SK-N-SH treated with all-trans-retinoic acid at 6 μM for 48 hours (cell line): Measurements from ENCODE around the gene HCK.

ENCODE experiments used
- ATAC-seq: fragments of 200-7000 bp; cut with Tn5 transposase; 3 replicates; pipeline ENCODE4 v1.9.1; 2020; ENCODE audit warnings: mild to moderate bottlenecking, moderate library complexity
- ARNTL ChIP-seq: fragments of 450-650 bp; formaldehyde crosslinking; IDR thresholded peaks from 2 replicates; pipeline ENCODE4 v1.5.0; 2020; ENCODE audit warnings: low read depth, mild to moderate bottlenecking, moderate library complexity, borderline replicate concordance
- BACH2 ChIP-seq: fragments of 250-450 bp; sonication (Bioruptor Pico); IDR thresholded peaks from 2 replicates; pipeline ENCODE4 v1.9.0; 2021; ENCODE audit warnings: mild to moderate bottlenecking, borderline replicate concordance
- CREB5 ChIP-seq: fragments of 250-450 bp; sonication (Bioruptor Pico); IDR thresholded peaks from 2 replicates; pipeline ENCODE4 v1.5.1; 2020; ENCODE audit warnings: low read depth, mild to moderate bottlenecking, moderate library complexity
- CSDC2 ChIP-seq: fragments of 250-450 bp; sonication (Bioruptor Pico); IDR thresholded peaks from 2 replicates; pipeline ENCODE4 v1.5.0; 2020; ENCODE audit warnings: mild to moderate bottlenecking, moderate library complexity
- CSRNP3 ChIP-seq: fragments of 250-450 bp; sonication (Bioruptor Pico); IDR thresholded peaks from 2 replicates; pipeline ENCODE4 v1.5.1; 2021; ENCODE audit warnings: mild to moderate bottlenecking, moderate library complexity
- ESRRG ChIP-seq: fragments of 250-450 bp; sonication (Bioruptor Pico); IDR thresholded peaks from 2 replicates; pipeline ENCODE4 v1.6.1; 2021; ENCODE audit warnings: mild to moderate bottlenecking
- ISL1 ChIP-seq: fragments of 250-450 bp; sonication (Bioruptor Pico); IDR thresholded peaks from 2 replicates; pipeline ENCODE4 v2.1.2; 2022; ENCODE audit warnings: mild to moderate bottlenecking, moderate library complexity
- PATZ1 ChIP-seq: fragments of 250-450 bp; sonication (Bioruptor Pico); IDR thresholded peaks from 2 replicates; pipeline ENCODE4 v1.8.0; 2020; ENCODE audit warnings: mild to moderate bottlenecking, moderate library complexity, borderline replicate concordance
- POU6F1 ChIP-seq: fragments of 250-450 bp; sonication (Bioruptor Pico); IDR thresholded peaks from 2 replicates; pipeline ENCODE4 v1.8.0; 2021; ENCODE audit warnings: low read depth, mild to moderate bottlenecking, moderate library complexity, borderline replicate concordance
- PPARA ChIP-seq: fragments of 250-450 bp; sonication (Bioruptor Pico); IDR thresholded peaks from 2 replicates; pipeline ENCODE4 v1.5.0; 2020; ENCODE audit warnings: mild to moderate bottlenecking, borderline replicate concordance
- RARB ChIP-seq: fragments of 250-450 bp; sonication (Bioruptor Pico); IDR thresholded peaks from 2 replicates; pipeline ENCODE4 v1.8.0; 2021; ENCODE audit warnings: mild to moderate bottlenecking, moderate library complexity
- SNAI2 ChIP-seq: fragments of 250-450 bp; sonication (Bioruptor Pico); IDR thresholded peaks from 2 replicates; pipeline ENCODE4 v1.5.0; 2020; ENCODE audit warnings: mild to moderate bottlenecking, moderate library complexity
- TCF4 ChIP-seq: fragments of 250-450 bp; sonication (Bioruptor Pico); IDR thresholded peaks from 2 replicates; pipeline ENCODE4 v1.8.0; 2021; ENCODE audit warnings: mild to moderate bottlenecking, moderate library complexity, borderline replicate concordance
- TOX ChIP-seq: fragments of 250-450 bp; sonication (Bioruptor Pico); IDR thresholded peaks from 2 replicates; pipeline ENCODE4 v1.8.0; 2021; ENCODE audit warnings: mild to moderate bottlenecking, moderate library complexity, borderline replicate concordance
- TSHZ2 ChIP-seq: fragments of 250-450 bp; sonication (Bioruptor Pico); IDR thresholded peaks from 2 replicates; pipeline ENCODE4 v1.5.0; 2020; ENCODE audit warnings: mild to moderate bottlenecking, moderate library complexity
- ZC3H10 ChIP-seq: fragments of 250-450 bp; sonication (Bioruptor Pico); IDR thresholded peaks from 2 replicates; pipeline ENCODE4 v1.5.1; 2021; ENCODE audit warnings: mild to moderate bottlenecking, moderate library complexity
- ZFP30 ChIP-seq: fragments of 450-650 bp; formaldehyde crosslinking; IDR thresholded peaks from 2 replicates; pipeline ENCODE4 v1.5.0; 2022; ENCODE audit warnings: mild to moderate bottlenecking, moderate library complexity
- ZNF565 ChIP-seq: fragments of 450-650 bp; formaldehyde crosslinking; conservative IDR thresholded peaks from 2 replicates; pipeline ENCODE4 v1.5.0; 2020; ENCODE audit warnings: low read depth, mild to moderate bottlenecking, moderate library complexity
- ZNF70 ChIP-seq: fragments of 450-650 bp; formaldehyde crosslinking; IDR thresholded peaks from 2 replicates; pipeline ENCODE4 v1.5.0; 2020; ENCODE audit warnings: mild to moderate bottlenecking, moderate library complexity

The HCK gene

DNA sequence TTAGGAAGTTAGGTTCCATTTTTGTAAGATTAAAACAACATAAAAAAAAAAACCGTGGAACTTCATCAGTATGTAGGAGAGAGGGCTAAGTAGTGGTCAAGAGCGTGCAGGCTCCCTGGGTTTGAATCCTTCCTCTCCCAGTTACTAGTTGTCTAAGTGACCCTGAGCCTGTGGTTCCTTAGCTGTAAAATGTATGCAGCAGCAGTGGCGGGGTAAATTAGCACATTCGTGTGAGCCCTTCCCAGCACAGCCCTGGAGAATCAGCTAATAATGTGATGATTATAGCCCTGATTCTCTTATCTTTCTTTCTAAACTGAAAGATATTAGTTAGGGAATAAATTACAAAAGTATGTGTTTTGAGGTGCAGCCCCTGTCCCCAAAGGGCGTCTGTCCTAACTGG, 90.0 kb downstream of the HCK start:
- ATAC-seq = no peak
- TF ChIP-seq ESRRG (CRISPR knock-in tag) (no peak), ISL1 (CRISPR knock-in tag) (no peak), ZNF70 (CRISPR knock-in tag) (no peak)

DNA sequence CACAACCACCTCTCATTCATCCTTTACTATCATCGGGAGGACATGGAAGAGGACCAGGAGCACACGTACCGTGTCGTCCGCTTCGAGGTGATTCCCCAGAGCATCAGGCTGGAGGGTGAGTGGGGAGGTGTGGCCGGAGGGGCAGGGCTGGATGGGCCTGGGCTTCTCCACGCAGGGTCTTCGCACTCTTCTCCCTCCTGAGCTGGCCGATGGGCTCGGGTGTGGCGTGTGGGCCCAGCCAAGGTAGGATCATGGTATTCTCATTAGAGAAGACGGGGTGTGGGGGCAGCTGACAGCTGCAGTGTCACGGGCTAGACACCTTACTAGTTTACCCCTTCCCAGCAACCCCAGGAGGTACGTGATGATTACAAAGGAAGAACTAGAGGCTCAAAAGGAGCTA, 90.9 kb downstream of the HCK start:
- TF ChIP-seq ZNF70 (CRISPR knock-in tag) = no peak
- no peak for TF ChIP-seq BACH2
- no peak for TF ChIP-seq CSDC2 (CRISPR knock-in tag)
- no peak for TF ChIP-seq ZC3H10 (CRISPR knock-in tag)
- TF ChIP-seq TCF4 = no peak
- TF ChIP-seq ARNTL (CRISPR knock-in tag) = no peak
- no peak for TF ChIP-seq POU6F1 (CRISPR knock-in tag)
- TF ChIP-seq PPARA (CRISPR knock-in tag) = no peak
- TF ChIP-seq SNAI2 = no peak
- TF ChIP-seq CREB5 (CRISPR knock-in tag) = no peak
- TF ChIP-seq PATZ1 = no peak
- no peak for ATAC-seq

GRCh38 chr20:32144898-32145662, 93.0 kb downstream of the HCK start:
- TF ChIP-seq CREB5 (CRISPR knock-in tag) (no peak), ZFP30 (no peak)
- no peak for ATAC-seq

GRCh38 chr20:32149566-32150170, 97.6 kb downstream of the HCK start:
- TF ChIP-seq TOX = no peak
- TF ChIP-seq RARB = no peak
- TF ChIP-seq TSHZ2 (CRISPR knock-in tag) = no peak
- TF ChIP-seq, all 23 proteins: peak for 0

GRCh38 chr20:32150291-32150848, 98.3 kb downstream of the HCK start:
- ATAC-seq = no peak
- TF ChIP-seq SNAI2 = no peak
- no peak for TF ChIP-seq TCF4
- no peak for TF ChIP-seq CSRNP3
- TF ChIP-seq ZNF565 (CRISPR knock-in tag) = no peak
- no peak for TF ChIP-seq PATZ1
- no peak for TF ChIP-seq BACH2
- no peak for TF ChIP-seq POU6F1 (CRISPR knock-in tag)

More at GRCh38 chr20:32149566-32150170, 97.6 kb downstream of the HCK start:
- ATAC-seq = no peak
